ENCODE data around the gene SLCO1C1.

DNA sequence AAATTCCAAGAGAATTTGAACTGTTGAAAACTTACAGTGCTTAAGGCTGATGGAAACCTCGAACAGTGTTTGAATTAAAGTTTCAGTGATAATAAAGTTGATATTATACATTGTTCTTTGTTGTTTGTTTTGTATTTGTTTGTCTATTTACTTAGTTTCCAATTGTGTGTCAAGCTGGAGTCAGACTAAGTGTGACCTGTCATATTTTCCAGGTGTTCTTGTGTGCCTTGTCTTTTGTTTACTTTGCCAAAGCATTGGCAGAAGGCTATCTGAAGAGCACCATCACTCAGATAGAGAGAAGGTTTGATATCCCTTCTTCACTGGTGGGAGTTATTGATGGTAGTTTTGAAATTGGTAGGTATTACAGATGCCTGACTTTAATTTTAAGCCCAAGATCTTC lies 6.0 kb downstream of the SLCO1C1 start:
- TF ChIP-seq, protein P1, sequence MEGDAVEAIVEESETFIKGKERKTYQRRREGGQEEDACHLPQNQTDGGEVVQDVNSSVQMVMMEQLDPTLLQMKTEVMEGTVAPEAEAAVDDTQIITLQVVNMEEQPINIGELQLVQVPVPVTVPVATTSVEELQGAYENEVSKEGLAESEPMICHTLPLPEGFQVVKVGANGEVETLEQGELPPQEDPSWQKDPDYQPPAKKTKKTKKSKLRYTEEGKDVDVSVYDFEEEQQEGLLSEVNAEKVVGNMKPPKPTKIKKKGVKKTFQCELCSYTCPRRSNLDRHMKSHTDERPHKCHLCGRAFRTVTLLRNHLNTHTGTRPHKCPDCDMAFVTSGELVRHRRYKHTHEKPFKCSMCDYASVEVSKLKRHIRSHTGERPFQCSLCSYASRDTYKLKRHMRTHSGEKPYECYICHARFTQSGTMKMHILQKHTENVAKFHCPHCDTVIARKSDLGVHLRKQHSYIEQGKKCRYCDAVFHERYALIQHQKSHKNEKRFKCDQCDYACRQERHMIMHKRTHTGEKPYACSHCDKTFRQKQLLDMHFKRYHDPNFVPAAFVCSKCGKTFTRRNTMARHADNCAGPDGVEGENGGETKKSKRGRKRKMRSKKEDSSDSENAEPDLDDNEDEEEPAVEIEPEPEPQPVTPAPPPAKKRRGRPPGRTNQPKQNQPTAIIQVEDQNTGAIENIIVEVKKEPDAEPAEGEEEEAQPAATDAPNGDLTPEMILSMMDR (IDR thresholded peaks at IDR 0.05 in 2 of 3, conservative IDR thresholded peaks at IDR 0.05 in 1 of 3; ENCODE audit: insufficient read depth in 2 of 3, low read depth in 1 of 3, low read length in 3 of 3), result no peak
- TF ChIP-seq, protein P2, sequence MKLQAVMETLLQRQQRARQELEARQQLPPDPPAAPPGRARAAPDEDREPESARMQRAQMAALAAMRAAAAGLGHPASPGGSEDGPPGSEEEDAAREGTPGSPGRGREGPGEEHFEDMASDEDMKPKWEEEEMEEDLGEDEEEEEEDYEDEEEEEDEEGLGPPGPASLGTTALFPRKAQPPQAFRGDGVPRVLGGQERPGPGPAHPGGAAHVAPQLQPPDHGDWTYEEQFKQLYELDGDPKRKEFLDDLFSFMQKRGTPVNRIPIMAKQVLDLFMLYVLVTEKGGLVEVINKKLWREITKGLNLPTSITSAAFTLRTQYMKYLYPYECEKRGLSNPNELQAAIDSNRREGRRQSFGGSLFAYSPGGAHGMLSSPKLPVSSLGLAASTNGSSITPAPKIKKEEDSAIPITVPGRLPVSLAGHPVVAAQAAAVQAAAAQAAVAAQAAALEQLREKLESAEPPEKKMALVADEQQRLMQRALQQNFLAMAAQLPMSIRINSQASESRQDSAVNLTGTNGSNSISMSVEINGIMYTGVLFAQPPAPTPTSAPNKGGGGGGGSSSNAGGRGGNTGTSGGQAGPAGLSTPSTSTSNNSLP (IDR thresholded peaks at IDR 0.05; ENCODE audit: borderline replicate concordance, low read depth, low read length), result no peak
- no peak for TF ChIP-seq ZNF347 (CRISPR knock-in tag; IDR thresholded peaks at IDR 0.05; ENCODE audit: low read depth)
- TF ChIP-seq ZNF140 (CRISPR knock-in tag; IDR thresholded peaks at IDR 0.05), result no peak
- no peak for TF ChIP-seq PHF8 (IDR thresholded peaks at IDR 0.05; ENCODE audit: borderline replicate concordance, low read length)
